ENCODE results near the gene SMIM38. TPM values are rescaled to one million over a fixed set of nuclear protein-coding genes. Genes with fewer than 3 reads are reported as not detected.

Gene SMIM38
- total and polyA plus RNA-seq, 2 of the 4 experiments (the other 2 are of a cell fraction) = under 0.01 to 0.05 TPM

GRCh38 chr11:69173925-69174581 is 18.3 kb downstream of the SMIM38 start:
- in situ Hi-C loops (cut with MboI; ENCODE audit: low sequenced_read_pairs) = no loop called here
- Histone ChIP-seq H2BK5ac (ENCODE audit: low read depth, low read length, poor library complexity, severe bottlenecking) (peak overlapping the region; percentile 66), H2AK5ac (ENCODE audit: low read depth, low read length) (peak overlapping the region; percentile 90), H2BK15ac (ENCODE audit: low read depth, low read length) (0 out of 3 replicates have a peak overlapping the region, but pooled peaks have one; percentile 11), H3K14ac (replicated peaks; ENCODE audit: low read depth, low read length) (peak overlapping the region; percentile 24; the same call in 1 of the 2 replicates), H3K18ac (ENCODE audit: low read depth, low read length) (peak overlapping the region; percentile 80), H3K27me3 (ENCODE audit: control insufficient read depth, insufficient read depth, low read length) (peaks cover 1% of the 10 kb centered on the region; the same call in 1 of the 2 replicates), H3K23ac (ENCODE audit: low read depth, low read length) (peak overlapping the region; percentile 16; the same call in 1 of the 2 replicates), H2AK9ac (replicated peaks; ENCODE audit: low read depth, low read length, poor library complexity) (peak overlapping the region; percentile 34), H3K27ac (ENCODE audit: insufficient read depth, low read length) (peak overlapping the region; percentile 85), H4K5ac (ENCODE audit: low read depth, low read length) (peak overlapping the region; percentile 19; the same call in 1 of the 2 replicates), H2BK20ac (ENCODE audit: low read depth, low read length) (peak overlapping the region; percentile 59; the same call in 1 of the 2 replicates), H2AFZ (replicated peaks; ENCODE audit: low read length, poor library complexity) (peak overlapping the region; percentile 34), H3K9ac (ENCODE audit: low read depth, low read length) (0 out of 2 replicates have a peak overlapping the region, but pooled peaks have one; percentile 19), H4K20me1 (ENCODE audit: insufficient read depth, low read length) (no peaks in the 10 kb centered on the region), H3K9me1 (ENCODE audit: insufficient read depth, low read length) (peaks cover 11% of the 10 kb centered on the region), H3K4me2 (ENCODE audit: low read depth, low read length) (no peak overlapping the region; the same call in 1 of the 2 replicates), H3K4ac (ENCODE audit: low read depth, low read length) (peak overlapping the region; percentile 63), H3K79me1 (ENCODE audit: low read depth in 1 of 2, low read length in 2 of 2) (no peaks in the 10 kb centered on the region), H4K8ac (ENCODE audit: low read depth in 2 of 2, low read length in 2 of 2) (peak overlapping the region; percentile 17 to 51; a peak in 3 of 4 replicates), H4K91ac (ENCODE audit: insufficient read depth, low read depth, low read length) (peak overlapping the region; percentile 68), H2BK120ac (ENCODE audit: low read depth, low read length) (peak overlapping the region; percentile 90), H3K56ac (ENCODE audit: extremely low read depth, insufficient read depth, low read length) (no peak overlapping the region), H3K36me3 (ENCODE audit: control insufficient read depth, insufficient read depth, low read length) (no peaks in the 10 kb centered on the region), H3K9me3 (ENCODE audit: control insufficient read depth, insufficient read depth, low read length) (peaks cover 10% of the 10 kb centered on the region), H3K4me3 (ENCODE audit: insufficient read depth, low read depth, low read length) (no peak overlapping the region), H3K4me1 (ENCODE audit: control insufficient read depth, insufficient read depth, low read length) (peaks cover 15% of the 10 kb centered on the region)
- ATAC-seq (ENCODE audit: low read depth) (peak; percentile 92), DNase-seq (peak; percentile 66)
- CTCF ChIA-PET = no interaction called here
- BruUV-seq (replicated peaks) = no TSS peak
- POLR2A ChIA-PET (ENCODE audit: unreplicated experiment) = no interaction called here
- TF ChIP-seq, protein P1, sequence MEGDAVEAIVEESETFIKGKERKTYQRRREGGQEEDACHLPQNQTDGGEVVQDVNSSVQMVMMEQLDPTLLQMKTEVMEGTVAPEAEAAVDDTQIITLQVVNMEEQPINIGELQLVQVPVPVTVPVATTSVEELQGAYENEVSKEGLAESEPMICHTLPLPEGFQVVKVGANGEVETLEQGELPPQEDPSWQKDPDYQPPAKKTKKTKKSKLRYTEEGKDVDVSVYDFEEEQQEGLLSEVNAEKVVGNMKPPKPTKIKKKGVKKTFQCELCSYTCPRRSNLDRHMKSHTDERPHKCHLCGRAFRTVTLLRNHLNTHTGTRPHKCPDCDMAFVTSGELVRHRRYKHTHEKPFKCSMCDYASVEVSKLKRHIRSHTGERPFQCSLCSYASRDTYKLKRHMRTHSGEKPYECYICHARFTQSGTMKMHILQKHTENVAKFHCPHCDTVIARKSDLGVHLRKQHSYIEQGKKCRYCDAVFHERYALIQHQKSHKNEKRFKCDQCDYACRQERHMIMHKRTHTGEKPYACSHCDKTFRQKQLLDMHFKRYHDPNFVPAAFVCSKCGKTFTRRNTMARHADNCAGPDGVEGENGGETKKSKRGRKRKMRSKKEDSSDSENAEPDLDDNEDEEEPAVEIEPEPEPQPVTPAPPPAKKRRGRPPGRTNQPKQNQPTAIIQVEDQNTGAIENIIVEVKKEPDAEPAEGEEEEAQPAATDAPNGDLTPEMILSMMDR (conservative IDR thresholded peaks at IDR 0.05; ENCODE audit: low read depth, low read length) = no peak
- TF ChIP-seq RFX5 (IDR thresholded peaks at IDR 0.05; ENCODE audit: low read depth, low read length) (no peak), ELK1 (IDR thresholded peaks at IDR 0.05; ENCODE audit: borderline replicate concordance, low read depth, low read length) (no peak), CEBPB (IDR thresholded peaks at IDR 0.05; ENCODE audit: low read depth, low read length) (peak; percentile 63; the same call in 1 of the 2 replicates)
- TF ChIP-seq, protein P2, sequence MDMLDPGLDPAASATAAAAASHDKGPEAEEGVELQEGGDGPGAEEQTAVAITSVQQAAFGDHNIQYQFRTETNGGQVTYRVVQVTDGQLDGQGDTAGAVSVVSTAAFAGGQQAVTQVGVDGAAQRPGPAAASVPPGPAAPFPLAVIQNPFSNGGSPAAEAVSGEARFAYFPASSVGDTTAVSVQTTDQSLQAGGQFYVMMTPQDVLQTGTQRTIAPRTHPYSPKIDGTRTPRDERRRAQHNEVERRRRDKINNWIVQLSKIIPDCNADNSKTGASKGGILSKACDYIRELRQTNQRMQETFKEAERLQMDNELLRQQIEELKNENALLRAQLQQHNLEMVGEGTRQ (IDR thresholded peaks at IDR 0.05; ENCODE audit: low read depth, low read length) = no peak
- intact Hi-C loops (cut with micrococcal nuclease) = no loop called here
- dilution Hi-C loops (cut with HindIII; ENCODE audit: low sequenced_read_pairs, unreplicated experiment) = no loop called here
- 16% methylated on average over 6 of the region's 8 CpGs; no CpG with 5 or more reads in 1 of the 2 experiments for WGBS, 2 experiments (ENCODE audit: extremely low coverage in 2 of 2, insufficient read length in 1 of 2)

Measured in IMR-90 (cell line).